ENCODE data around the gene GATAD2B.

GRCh38 chr1:153805042-153805745 lies 117.6 kb downstream of the GATAD2B start:
- TF ChIP-seq, protein P1, sequence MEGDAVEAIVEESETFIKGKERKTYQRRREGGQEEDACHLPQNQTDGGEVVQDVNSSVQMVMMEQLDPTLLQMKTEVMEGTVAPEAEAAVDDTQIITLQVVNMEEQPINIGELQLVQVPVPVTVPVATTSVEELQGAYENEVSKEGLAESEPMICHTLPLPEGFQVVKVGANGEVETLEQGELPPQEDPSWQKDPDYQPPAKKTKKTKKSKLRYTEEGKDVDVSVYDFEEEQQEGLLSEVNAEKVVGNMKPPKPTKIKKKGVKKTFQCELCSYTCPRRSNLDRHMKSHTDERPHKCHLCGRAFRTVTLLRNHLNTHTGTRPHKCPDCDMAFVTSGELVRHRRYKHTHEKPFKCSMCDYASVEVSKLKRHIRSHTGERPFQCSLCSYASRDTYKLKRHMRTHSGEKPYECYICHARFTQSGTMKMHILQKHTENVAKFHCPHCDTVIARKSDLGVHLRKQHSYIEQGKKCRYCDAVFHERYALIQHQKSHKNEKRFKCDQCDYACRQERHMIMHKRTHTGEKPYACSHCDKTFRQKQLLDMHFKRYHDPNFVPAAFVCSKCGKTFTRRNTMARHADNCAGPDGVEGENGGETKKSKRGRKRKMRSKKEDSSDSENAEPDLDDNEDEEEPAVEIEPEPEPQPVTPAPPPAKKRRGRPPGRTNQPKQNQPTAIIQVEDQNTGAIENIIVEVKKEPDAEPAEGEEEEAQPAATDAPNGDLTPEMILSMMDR (IDR thresholded peaks at IDR 0.05) = no peak
- TF ChIP-seq EP300 (IDR thresholded peaks at IDR 0.05) = peak; percentile 32 to 66
